VCaP (cell line): ENCODE results near the gene GDPD2.
A peak's percentile ranks its signal among the peaks of the same experiment; 100 is the strongest.
"Not testable (repeated sequence)": the region's sequence is repeated elsewhere in the genome, so short reads cannot be mapped to it uniquely, and the experiment has no call there.

ENCODE experiments used
- H3K27ac ChIP-seq: fragments of 450-650 bp; 2 replicates; pipeline ENCODE4 v1.5.1; 2017
- CTCF ChIP-seq: fragments of 450-650 bp; conservative IDR thresholded peaks from 2 replicates; pipeline ENCODE4 v1.5.1; 2017; ENCODE audit warnings: mild to moderate bottlenecking, moderate library complexity

GDPD2 gene

GRCh38 chrX:70422851-70423341 is at the start of gene GDPD2:
Gene GDPD2 (plus strand): TSS chrX:70423314. CDS start chrX:70424985, 1,671 bp downstream.
- no peak within 1 kb of the TSS for H3K27ac ChIP-seq
- peak; percentile 68 for TF ChIP-seq CTCF

- no peak overlapping the region for H3K27ac ChIP-seq
- TF ChIP-seq CTCF, result no peak
Observed at GRCh38 chrX:70386235-70386634, 36.9 kb upstream of the GDPD2 start.

GRCh38 chrX:70398899-70399298 is 24.2 kb upstream of the GDPD2 start:
- no peak overlapping the region for H3K27ac ChIP-seq
- TF ChIP-seq CTCF, result no peak

GRCh38 chrX:70400181-70400580 is 22.9 kb upstream of the GDPD2 start:
- H3K27ac ChIP-seq, result not testable (repeated sequence)

GRCh38 chrX:70402721-70403120 is 20.4 kb upstream of the GDPD2 start:
- TF ChIP-seq CTCF, result no peak

GRCh38 chrX:70405003-70405402 is 18.1 kb upstream of the GDPD2 start:
- no peak for TF ChIP-seq CTCF
- H3K27ac ChIP-seq, result no peak overlapping the region

More at GRCh38 chrX:70402721-70403120, 20.4 kb upstream of the GDPD2 start:
- H3K27ac ChIP-seq, result no peak overlapping the region

GRCh38 chrX:70410921-70411320 is 12.2 kb upstream of the GDPD2 start:
- no peak overlapping the region for H3K27ac ChIP-seq
- no peak for TF ChIP-seq CTCF

GRCh38 chrX:70411475-70411874 is 11.6 kb upstream of the GDPD2 start:
- no peak overlapping the region for H3K27ac ChIP-seq
- TF ChIP-seq CTCF, result no peak
